ENCODE measurements around the gene ULK3. TPM values are rescaled to one million over a fixed set of nuclear protein-coding genes. Genes with fewer than 3 reads are reported as not detected.
A peak's percentile ranks its signal among the peaks of the same experiment; 100 is the strongest.

Gene ULK3
- total RNA-seq (ENCODE audit: low replicate concordance): 15.1 and 17.7 TPM in 2 replicates

GRCh38 chr15:74842581-74843444 lies at the start of gene ULK3:
TSS of gene ULK3 (minus strand) at chr15:74843156. CDS start at chr15:74843105, 51 bp downstream.
- H3K4me3 ChIP-seq (ENCODE audit: low read depth, low read length): peak within 1 kb of the TSS; percentile 76
- DNase-seq (ENCODE audit: low read depth): peak; percentile 76
- TF ChIP-seq CTCF (IDR thresholded peaks at IDR 0.05; ENCODE audit: insufficient read depth, low read length): peak; percentile 54

GRCh38 chr15:74892313-74892712 lies 49.4 kb upstream of the ULK3 start:
- no peak for TF ChIP-seq CTCF (IDR thresholded peaks at IDR 0.05; ENCODE audit: insufficient read depth, low read length)
- H3K4me3 ChIP-seq (ENCODE audit: low read depth, low read length): no peak overlapping the region
- DNase-seq (ENCODE audit: low read depth): no peak

- no peak for TF ChIP-seq CTCF (IDR thresholded peaks at IDR 0.05; ENCODE audit: insufficient read depth, low read length)
- no peak overlapping the region for H3K4me3 ChIP-seq (ENCODE audit: low read depth, low read length)
- DNase-seq (ENCODE audit: low read depth): no peak
Measured at GRCh38 chr15:74891469-74891868, 48.5 kb upstream of the ULK3 start.

GRCh38 chr15:74890665-74890960 lies 47.7 kb upstream of the ULK3 start:
- DNase-seq (ENCODE audit: low read depth): no peak
- TF ChIP-seq CTCF (IDR thresholded peaks at IDR 0.05; ENCODE audit: insufficient read depth, low read length): no peak
- H3K4me3 ChIP-seq (ENCODE audit: low read depth, low read length): peak overlapping the region; percentile 95

GRCh38 chr15:74889883-74890664 lies 47.1 kb upstream of the ULK3 start, which contains the start of gene MPI:
TSS of gene MPI (plus strand) at chr15:74890042. CDS start at chr15:74890074, 32 bp downstream.
- peak; percentile 69 for DNase-seq (ENCODE audit: low read depth)
- H3K4me3 ChIP-seq (ENCODE audit: low read depth, low read length): peak within 1 kb of the TSS; percentile 95
- TF ChIP-seq CTCF (IDR thresholded peaks at IDR 0.05; ENCODE audit: insufficient read depth, low read length): peak; percentile 32

- TF ChIP-seq CTCF (IDR thresholded peaks at IDR 0.05; ENCODE audit: insufficient read depth, low read length): no peak
- peak overlapping the region; percentile 95 for H3K4me3 ChIP-seq (ENCODE audit: low read depth, low read length)
- peak; percentile 37 for DNase-seq (ENCODE audit: low read depth)
Measured at GRCh38 chr15:74889390-74889882, 46.5 kb upstream of the ULK3 start.

All from fibroblast of the aortic adventitia (primary cell).